H9 (cell line): ENCODE data around the gene SSTR5. TPM values are rescaled to one million over a fixed set of nuclear protein-coding genes. Genes with fewer than 3 reads are reported as not detected.

Experiments
- DNase-seq: peaks from one replicate; pipeline ENCODE4 v3.0.0-alpha.2; 2017
- H2AFZ ChIP-seq: one replicate; pipeline ENCODE4 v1.6.1; 2013; ENCODE audit warnings: mild to moderate bottlenecking, low read length, control low read depth, moderate library complexity
- H2AK5ac ChIP-seq: 2 replicates; pipeline ENCODE4 v1.6.1; 2013; ENCODE audit warnings: low read length, control low read depth, mixed read lengths; ENCODE audit not compliant: insufficient read length
- H2BK120ac ChIP-seq: one replicate; pipeline ENCODE4 v1.6.1; 2013; ENCODE audit warnings: low read depth, mild to moderate bottlenecking, low read length, control low read depth, inconsistent platforms; ENCODE audit not compliant: poor library complexity, severe bottlenecking
- H2BK12ac ChIP-seq: 2 replicates; pipeline ENCODE4 v1.6.1; 2013; ENCODE audit warnings: low read length, control low read depth, mixed read lengths, low read depth; ENCODE audit not compliant: insufficient read length
- H2BK15ac ChIP-seq: 2 replicates; pipeline ENCODE4 v1.6.1; 2013; ENCODE audit warnings: low read depth, low read length, control low read depth
- H2BK20ac ChIP-seq: one replicate; pipeline ENCODE4 v1.6.1; 2013; ENCODE audit warnings: low read depth, mild to moderate bottlenecking, low read length, control low read depth, inconsistent platforms; ENCODE audit not compliant: poor library complexity, severe bottlenecking
- H2BK5ac ChIP-seq: 2 replicates; pipeline ENCODE4 v1.6.1; 2013; ENCODE audit warnings: low read length, control low read depth, mixed read lengths; ENCODE audit not compliant: insufficient read length
- H3K14ac ChIP-seq: 2 replicates; pipeline ENCODE4 v1.6.1; 2013; ENCODE audit warnings: low read length, control low read depth; ENCODE audit not compliant: insufficient read depth
- H3K18ac ChIP-seq: 2 replicates; pipeline ENCODE4 v1.6.1; 2013; ENCODE audit warnings: low read depth, mild to moderate bottlenecking, mixed read lengths, low read length, control low read depth; ENCODE audit not compliant: insufficient read length
- H3K23ac ChIP-seq: 2 replicates; pipeline ENCODE4 v1.6.1; 2013; ENCODE audit warnings: low read length, control low read depth, mixed read lengths, low read depth; ENCODE audit not compliant: insufficient read length
- H3K23me2 ChIP-seq: 2 replicates; pipeline ENCODE4 v1.6.1; 2013; ENCODE audit warnings: low read depth, mild to moderate bottlenecking, mixed read lengths, low read length, control low read depth; ENCODE audit not compliant: insufficient read length, poor library complexity, severe bottlenecking
- H3K27ac ChIP-seq: 2 replicates; pipeline ENCODE4 v1.5.1; 2013; ENCODE audit warnings: low read length, control low read depth, mixed read lengths, low read depth; ENCODE audit not compliant: insufficient read length
- H3K27me3 ChIP-seq: 2 replicates; pipeline ENCODE4 v1.6.1; 2013; ENCODE audit warnings: low read length, control low read depth, inconsistent platforms; ENCODE audit not compliant: insufficient read depth
- H3K4ac ChIP-seq: 2 replicates; pipeline ENCODE4 v1.6.1; 2013; ENCODE audit warnings: low read depth, mild to moderate bottlenecking, control low read depth, inconsistent platforms, low read length, moderate library complexity
- H3K4me1 ChIP-seq: 2 replicates; pipeline ENCODE4 v1.6.1; 2013; ENCODE audit warnings: low read length, control low read depth, inconsistent platforms; ENCODE audit not compliant: insufficient read depth
- H3K4me2 ChIP-seq: 2 replicates; pipeline ENCODE4 v1.6.1; 2013; ENCODE audit warnings: low read length, control low read depth, mixed read lengths; ENCODE audit not compliant: insufficient read length, insufficient read depth
- H3K56ac ChIP-seq: 2 replicates; pipeline ENCODE4 v1.6.1; 2013; ENCODE audit warnings: low read depth, mild to moderate bottlenecking, mixed read lengths, low read length, control low read depth; ENCODE audit not compliant: insufficient read length
- H3K79me1 ChIP-seq: 2 replicates; pipeline ENCODE4 v1.6.1; 2013; ENCODE audit warnings: low read depth, mild to moderate bottlenecking, moderate library complexity, low read length, control low read depth, inconsistent platforms; ENCODE audit not compliant: insufficient read depth, poor library complexity, severe bottlenecking
- H3K79me2 ChIP-seq: 2 replicates; pipeline ENCODE4 v1.6.1; 2013; ENCODE audit warnings: low read length, control low read depth, inconsistent platforms; ENCODE audit not compliant: insufficient read depth
- H3K9ac ChIP-seq: 2 replicates; pipeline ENCODE4 v1.6.1; 2013; ENCODE audit warnings: low read length, control low read depth, mixed read lengths; ENCODE audit not compliant: insufficient read length; ENCODE audit errors: extremely low read depth
- H3K9me3 ChIP-seq: one replicate; pipeline ENCODE4 v1.6.1; 2013; ENCODE audit warnings: low read depth, low read length, inconsistent platforms; ENCODE audit not compliant: control insufficient read depth
- H3T11ph ChIP-seq: one replicate; pipeline ENCODE4 v1.6.1; 2013; ENCODE audit warnings: mild to moderate bottlenecking, low read length, control low read depth, inconsistent platforms
- H4K20me1 ChIP-seq: one replicate; pipeline ENCODE4 v1.6.1; 2013; ENCODE audit not compliant: control insufficient read depth, insufficient read length, insufficient read depth
- H4K5ac ChIP-seq: 2 replicates; pipeline ENCODE4 v1.6.1; 2013; ENCODE audit warnings: low read depth, mild to moderate bottlenecking, mixed read lengths, low read length, control low read depth; ENCODE audit not compliant: insufficient read length
- H4K8ac ChIP-seq: replicated peaks from 2 replicates; pipeline ENCODE4 v1.6.1; 2013; ENCODE audit warnings: low read length, control low read depth, mixed read lengths, low read depth; ENCODE audit not compliant: insufficient read length
- H4K91ac ChIP-seq: 2 replicates; pipeline ENCODE4 v1.6.1; 2013; ENCODE audit warnings: low read depth, mild to moderate bottlenecking, moderate library complexity, mixed read lengths, low read length, control low read depth; ENCODE audit not compliant: insufficient read length
- H3K27ac Mint-ChIP-seq, 3 experiments: 2 replicates in 2 of 3; 3 replicates in 1 of 3; pipeline ENCODE4 v1.8.0; 2020 to 2021; ENCODE audit warnings: mixed read lengths in 3 of 3, mild to moderate bottlenecking in 1 of 3, moderate library complexity in 1 of 3
- H3K27me3 Mint-ChIP-seq: 2 replicates; pipeline ENCODE4 v1.8.0; 2021; ENCODE audit warnings: low read depth, mild to moderate bottlenecking, moderate library complexity, mixed read lengths
- H3K36me3 Mint-ChIP-seq, 3 experiments: 2 replicates in 2 of 3; 3 replicates in 1 of 3; pipeline ENCODE4 v1.8.0; 2020 to 2021; ENCODE audit warnings: low read depth in 3 of 3, mixed read lengths in 3 of 3; ENCODE audit not compliant: insufficient read depth in 1 of 3
- H3K4me1 Mint-ChIP-seq, 2 experiments: 2 replicates each; pipeline ENCODE4 v1.8.0; 2020; ENCODE audit warnings: mixed read lengths in 2 of 2
- H3K4me3 Mint-ChIP-seq, 2 experiments: 2 replicates in 1 of 2; 3 replicates in 1 of 2; pipeline ENCODE4 v1.8.0; 2020 to 2021; ENCODE audit warnings: mild to moderate bottlenecking in 2 of 2, mixed read lengths in 2 of 2, moderate library complexity in 1 of 2
- H3K9me3 Mint-ChIP-seq, 2 experiments: 2 replicates in 1 of 2; 3 replicates in 1 of 2; pipeline ENCODE4 v1.8.0; 2020; ENCODE audit warnings: mild to moderate bottlenecking in 2 of 2, mixed read lengths in 2 of 2, moderate library complexity in 1 of 2
- WGBS: extraction: QIAGEN DNeasy Blood & Tissue Kit; methylation state at CpG from one replicate; pipeline ENCODE4 v1.1.7; 2013; ENCODE audit warnings: missing lambda C conversion rate, low lambda C conversion rate, mixed read lengths; ENCODE audit not compliant: insufficient read length; ENCODE audit errors: extremely low coverage; 5-methylcytosine and 5-hydroxymethylcytosine counted together
- total RNA-seq: library from RNA; stranded (reverse); gene quantifications from 2 replicates; pipeline ENCODE4 v1.2.1, GENCODE V29; 2021
- TF ChIP-seq, protein P1 (sequence below): fragments of 200-600 bp; sonication (generic); conservative IDR thresholded peaks from 3 replicates; pipeline ENCODE4 v1.8.0; 2021; ENCODE audit warnings: antibody characterized with exemption, mild to moderate bottlenecking

Gene SSTR5
- total RNA-seq, 1 experiment from 2014 or later: 0.22 TPM

DNA sequence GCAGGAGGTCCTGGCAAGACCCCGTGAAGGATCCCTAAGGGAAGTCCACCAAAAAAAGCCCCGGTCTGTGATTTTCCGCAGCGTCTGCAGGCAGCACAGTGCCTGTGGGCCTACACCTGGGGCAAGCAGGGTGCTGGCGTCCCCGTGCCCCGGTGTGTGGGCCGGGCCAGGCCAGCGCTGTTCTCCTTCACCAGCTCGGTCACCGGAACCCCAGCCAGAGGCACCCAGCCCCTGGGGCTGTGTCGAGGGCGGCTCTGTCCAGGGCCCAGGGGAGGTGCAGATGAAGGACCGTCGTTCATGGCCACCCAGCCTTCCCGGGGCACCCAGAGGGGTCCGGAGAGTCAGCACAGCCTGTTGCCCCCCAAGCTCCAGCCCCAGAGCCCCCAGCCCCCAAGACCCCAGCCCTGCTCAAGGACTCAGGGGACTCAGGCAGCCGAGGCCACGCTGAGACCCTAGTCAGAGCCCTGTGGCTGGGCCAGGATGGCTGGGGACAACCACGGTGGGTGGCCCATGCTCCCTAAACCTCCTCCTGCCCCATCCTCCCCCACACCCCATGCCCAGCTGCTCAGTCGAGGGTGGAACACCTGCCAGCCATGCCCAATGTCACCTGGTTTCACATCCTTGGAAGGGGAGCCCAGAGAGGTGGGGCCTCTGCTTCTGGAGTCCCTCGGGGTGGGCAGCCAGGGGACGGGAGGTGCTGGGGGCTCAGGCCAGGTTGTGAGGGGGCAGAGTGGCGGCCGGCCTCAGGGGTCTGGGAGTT lies 29.2 kb downstream of the SSTR5 start:
- H2BK120ac ChIP-seq: no peak overlapping the region
- no peak overlapping the region for H3K56ac ChIP-seq
- Mint-ChIP-seq H3K36me3 (no peaks in the 10 kb centered on the region), H3K9me3 (no peaks in the 10 kb centered on the region; a peak in 1 of 5 replicates), H3K4me1 (peaks cover 0 to 10% of the 10 kb centered on the region in 2 experiments; a peak in 2 of 4 replicates), H3K4me3 (no peak overlapping the region), H3K27me3 (peaks cover 10% of the 10 kb centered on the region), H3K27ac (no peak overlapping the region)
- no peak overlapping the region for H2BK15ac ChIP-seq
- no peak overlapping the region; the same call in 1 of the 2 replicates for H3K14ac ChIP-seq
- no peak overlapping the region for H3K4ac ChIP-seq
- peaks cover 4% of the 10 kb centered on the region for H3K23me2 ChIP-seq
- H2BK12ac ChIP-seq: no peak overlapping the region
- TF ChIP-seq, protein P1, sequence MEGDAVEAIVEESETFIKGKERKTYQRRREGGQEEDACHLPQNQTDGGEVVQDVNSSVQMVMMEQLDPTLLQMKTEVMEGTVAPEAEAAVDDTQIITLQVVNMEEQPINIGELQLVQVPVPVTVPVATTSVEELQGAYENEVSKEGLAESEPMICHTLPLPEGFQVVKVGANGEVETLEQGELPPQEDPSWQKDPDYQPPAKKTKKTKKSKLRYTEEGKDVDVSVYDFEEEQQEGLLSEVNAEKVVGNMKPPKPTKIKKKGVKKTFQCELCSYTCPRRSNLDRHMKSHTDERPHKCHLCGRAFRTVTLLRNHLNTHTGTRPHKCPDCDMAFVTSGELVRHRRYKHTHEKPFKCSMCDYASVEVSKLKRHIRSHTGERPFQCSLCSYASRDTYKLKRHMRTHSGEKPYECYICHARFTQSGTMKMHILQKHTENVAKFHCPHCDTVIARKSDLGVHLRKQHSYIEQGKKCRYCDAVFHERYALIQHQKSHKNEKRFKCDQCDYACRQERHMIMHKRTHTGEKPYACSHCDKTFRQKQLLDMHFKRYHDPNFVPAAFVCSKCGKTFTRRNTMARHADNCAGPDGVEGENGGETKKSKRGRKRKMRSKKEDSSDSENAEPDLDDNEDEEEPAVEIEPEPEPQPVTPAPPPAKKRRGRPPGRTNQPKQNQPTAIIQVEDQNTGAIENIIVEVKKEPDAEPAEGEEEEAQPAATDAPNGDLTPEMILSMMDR: no peak
- no peak overlapping the region for H2AFZ ChIP-seq
- DNase-seq: no peak
- no peaks in the 10 kb centered on the region for H3K4me1 ChIP-seq
- H4K8ac ChIP-seq: no peak overlapping the region
- no peak overlapping the region for H3K4me2 ChIP-seq
- no peaks in the 10 kb centered on the region for H4K20me1 ChIP-seq
- no peak overlapping the region for H3T11ph ChIP-seq
- H3K18ac ChIP-seq: no peak overlapping the region
- no peak overlapping the region for H2AK5ac ChIP-seq
- H3K27ac ChIP-seq: no peak overlapping the region
- no peak overlapping the region for H2BK5ac ChIP-seq
- H3K9me3 ChIP-seq: no peaks in the 10 kb centered on the region
- H4K5ac ChIP-seq: no peak overlapping the region
- no peak overlapping the region for H3K9ac ChIP-seq
- no CpG with 5 or more reads among the region's 25 CpGs for WGBS
- H3K27me3 ChIP-seq: no peaks in the 10 kb centered on the region
- H3K23ac ChIP-seq: no peak overlapping the region
- H3K79me2 ChIP-seq: no peaks in the 10 kb centered on the region
- H4K91ac ChIP-seq: no peak overlapping the region
- H3K79me1 ChIP-seq: no peaks in the 10 kb centered on the region
- no peak overlapping the region for H2BK20ac ChIP-seq
